Suppressor macrophage (primary cell): ENCODE data around the gene SLC7A5.

Experiments
- DNase-seq, 4 experiments: peaks; one replicate each; pipeline ENCODE4 v3.0.0-alpha.2; 2020 to 2022

Gene SLC7A5

DNA sequence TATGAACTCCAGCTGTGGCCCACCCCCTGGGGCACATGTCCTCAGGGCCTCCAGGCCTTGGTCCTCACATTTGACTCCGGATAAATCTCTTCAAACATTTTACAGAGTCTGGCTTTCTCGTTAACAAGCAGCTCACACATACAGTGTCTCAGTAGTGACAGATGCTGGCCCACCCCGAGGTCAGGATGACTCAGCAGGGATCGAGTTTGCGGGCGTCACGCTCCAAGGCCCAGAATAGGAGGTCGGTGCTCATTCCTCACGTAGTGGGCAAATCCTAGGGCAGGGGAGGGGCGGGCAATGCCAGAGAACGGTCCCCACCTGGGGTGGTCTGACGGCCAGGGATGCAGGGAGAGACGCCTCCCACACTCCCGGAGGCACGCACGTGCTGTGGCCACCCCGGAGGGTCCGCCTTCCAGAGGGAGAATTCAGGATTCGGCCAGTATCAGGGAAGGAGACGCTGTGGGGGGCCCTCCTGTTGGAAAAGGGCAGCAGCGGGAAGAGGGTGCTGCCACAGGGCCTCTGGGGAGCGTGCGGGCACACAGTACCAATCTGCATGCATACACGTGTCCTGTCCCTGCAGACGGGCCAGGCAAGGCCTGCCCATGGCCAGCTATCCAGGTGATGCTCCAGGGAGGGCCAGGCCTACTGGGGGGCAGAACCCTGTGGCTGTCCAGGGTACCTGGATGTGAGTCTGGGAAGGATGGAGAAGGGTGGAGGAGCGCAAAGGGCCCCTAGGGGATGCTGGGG is 8.6 kb downstream of the SLC7A5 start:
- DNase-seq, result no peak

DNA sequence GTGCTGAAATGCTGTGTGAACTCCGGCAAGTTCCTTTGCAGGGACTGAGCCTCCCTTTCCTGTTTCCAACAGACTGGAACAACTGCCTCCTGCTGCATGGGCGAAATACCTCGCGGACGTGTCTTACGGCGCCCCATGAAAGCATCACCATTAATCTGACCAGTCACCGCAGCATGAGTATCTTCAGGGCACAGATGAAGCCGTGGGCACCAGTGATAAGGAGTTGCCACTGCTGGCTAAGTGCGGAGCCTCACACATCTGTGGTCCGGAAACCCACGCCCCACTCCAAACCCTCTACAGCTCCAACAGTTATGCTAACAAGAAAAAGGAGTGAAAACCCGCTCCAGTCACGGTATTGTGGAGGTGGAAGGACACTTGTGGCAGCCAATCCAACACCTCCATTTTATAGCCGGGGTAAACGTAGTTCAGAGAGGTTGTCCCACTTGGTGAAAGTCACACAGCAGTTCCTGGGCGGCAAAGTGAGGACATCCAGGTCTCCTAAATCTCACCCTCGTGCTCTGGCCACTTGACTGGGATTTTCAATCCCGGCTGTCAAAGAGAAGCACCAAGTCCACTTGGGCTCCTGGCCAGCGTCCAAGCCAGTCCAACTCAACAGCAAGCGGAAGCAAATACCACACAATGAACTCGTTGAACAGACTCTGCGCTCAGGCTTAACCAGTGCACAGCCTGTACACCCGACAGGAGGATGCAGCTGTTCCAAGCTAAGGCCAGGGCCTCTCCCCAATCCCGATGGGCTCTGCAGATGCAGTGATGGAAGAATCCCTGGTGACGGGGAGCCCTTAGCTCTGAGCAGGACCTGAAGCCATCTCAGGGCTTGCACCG is 10.9 kb downstream of the SLC7A5 start:
- DNase-seq, result peak in 1 of 4 experiments; percentile 27

DNA sequence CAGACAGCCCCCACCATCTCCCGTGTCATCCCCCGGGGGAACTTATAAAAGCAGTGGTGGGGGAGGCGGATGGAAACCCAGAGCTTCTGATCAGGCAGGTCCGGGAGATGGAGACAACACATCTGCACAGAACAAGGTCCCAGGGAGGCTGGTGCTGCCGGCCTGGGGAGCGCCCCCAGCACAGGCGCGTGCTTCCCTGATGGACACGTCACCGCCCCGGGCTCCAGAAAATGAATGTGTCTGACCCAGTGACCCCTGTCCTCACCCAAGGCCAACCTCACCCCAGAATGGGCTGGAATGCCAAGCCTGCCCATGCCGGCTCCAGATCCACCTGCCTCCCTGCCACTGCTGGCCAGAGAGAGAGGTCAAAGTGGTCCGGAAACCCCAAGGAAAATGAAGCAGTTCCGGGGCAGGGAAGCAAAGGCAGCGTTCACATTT is 12.5 kb downstream of the SLC7A5 start:
- no peak for DNase-seq

DNA sequence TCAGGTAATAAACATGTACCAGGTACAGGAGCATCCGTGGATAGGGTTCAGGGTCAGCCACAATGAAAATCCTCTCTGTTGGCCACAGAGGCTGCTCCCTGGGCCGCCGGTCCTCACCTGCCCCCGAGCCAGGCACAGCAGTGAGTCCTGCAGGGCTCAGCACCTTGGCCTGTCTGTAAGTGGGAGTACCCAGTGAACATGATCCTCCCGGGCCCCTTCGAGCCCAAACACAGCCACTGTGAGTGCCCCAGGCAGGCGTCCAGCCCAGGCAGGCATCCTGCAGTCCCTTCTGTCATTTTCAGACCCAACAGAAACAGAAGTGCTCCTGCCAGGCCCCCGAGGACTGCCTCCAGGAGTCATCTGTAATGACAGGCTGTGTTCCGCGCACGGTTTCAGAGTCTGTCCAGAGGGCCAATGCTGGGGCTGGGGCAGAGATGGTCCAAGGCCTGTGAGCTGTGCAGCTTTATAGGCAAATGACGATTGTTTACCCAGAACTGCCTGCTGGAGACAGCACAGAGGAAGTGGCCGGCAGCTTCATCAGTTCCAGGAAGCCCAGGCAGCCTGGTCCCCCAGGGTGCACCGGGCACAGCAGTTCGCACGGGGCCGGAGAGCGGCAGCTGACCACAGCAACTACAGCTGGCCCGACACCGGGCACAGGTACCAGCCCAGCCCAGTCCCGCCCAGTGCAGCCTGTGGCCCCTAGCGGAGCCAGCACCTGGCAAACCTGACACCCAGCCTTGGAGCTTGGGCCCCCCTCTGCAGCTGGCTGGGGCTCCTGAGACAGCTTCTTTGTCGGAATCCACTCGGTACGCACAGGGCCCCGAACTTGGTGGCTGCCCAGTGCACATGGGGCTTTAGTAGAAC is 13.2 kb downstream of the SLC7A5 start:
- DNase-seq, result peak; percentile 60 to 82 (median 72)

DNA sequence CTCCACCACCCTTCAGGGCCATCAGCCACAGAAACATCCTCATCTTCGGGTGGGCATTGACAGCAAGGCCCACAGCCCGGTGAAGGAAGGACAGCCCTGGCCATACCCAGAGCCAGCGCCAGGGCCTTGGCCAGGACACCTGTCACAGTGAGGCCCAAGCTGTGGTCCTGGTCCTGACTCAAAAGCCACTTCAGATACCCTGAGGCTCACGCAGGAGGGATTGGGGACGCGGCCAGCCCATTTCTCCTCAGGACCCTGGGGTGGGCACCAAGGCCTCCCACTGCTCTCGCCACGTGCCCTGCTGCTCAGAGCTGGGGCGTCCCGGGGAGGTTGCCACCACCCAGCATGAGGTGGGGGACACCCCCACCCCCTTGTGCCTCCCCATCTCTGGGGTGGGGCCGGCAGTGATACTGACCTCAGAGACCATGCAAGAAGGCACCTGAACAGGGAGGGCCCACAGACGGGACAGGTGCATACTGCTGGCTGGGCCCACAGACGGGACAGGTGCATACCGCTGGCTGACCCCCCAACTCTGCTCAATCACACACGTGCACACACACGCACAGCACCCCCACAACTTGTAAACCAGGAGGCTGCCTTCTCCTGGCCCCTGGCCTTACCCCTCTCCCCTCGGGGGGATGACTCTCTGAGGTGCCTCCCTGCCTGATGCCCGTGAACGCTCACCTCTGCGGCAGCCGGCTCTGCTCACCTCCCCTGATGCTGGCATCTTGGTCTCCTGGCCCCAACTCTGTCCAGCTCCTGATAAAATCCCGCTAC is 14.2 kb downstream of the SLC7A5 start:
- no peak for DNase-seq

DNA sequence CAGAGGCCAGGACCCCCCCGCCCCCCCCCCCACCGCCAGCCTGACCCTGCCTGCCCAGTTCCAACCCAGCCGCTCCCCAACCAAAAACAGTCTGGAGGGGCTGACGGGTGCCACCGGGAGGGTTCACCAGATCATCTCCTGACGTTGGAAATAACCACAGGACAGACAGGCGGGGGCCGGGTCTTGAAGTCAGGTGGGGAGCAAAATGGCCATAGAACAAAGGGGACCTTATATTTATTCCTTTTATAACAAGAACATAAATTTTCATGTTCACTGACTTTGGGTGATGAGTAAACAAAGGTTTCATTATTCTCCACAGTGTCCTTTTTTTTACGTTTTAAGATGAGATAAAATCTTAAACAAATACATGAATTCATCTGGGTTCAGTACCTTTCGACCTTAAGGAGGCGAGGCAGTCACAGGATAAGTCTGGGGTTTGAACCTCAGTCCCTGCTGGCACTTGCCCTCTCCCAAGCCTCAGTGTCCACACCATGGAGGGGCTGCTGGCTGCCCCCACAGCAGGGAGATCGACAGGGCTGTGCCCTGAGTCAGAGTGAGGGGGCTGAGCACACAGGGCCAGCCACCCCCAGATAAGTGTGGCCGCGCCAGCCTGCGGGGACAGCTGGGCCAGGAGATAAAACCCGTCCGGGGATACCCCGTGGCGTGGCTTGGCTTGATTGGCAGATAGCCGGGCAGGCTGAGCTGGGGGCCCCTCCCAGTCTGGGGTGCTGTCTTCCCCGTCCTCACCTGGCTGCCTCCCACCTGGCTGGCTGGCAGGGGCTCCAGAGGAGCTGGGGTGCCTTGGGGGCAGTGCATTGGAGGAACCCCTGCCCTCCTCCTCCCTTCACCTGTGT is 15.0 kb downstream of the SLC7A5 start:
- DNase-seq, result no peak

DNA sequence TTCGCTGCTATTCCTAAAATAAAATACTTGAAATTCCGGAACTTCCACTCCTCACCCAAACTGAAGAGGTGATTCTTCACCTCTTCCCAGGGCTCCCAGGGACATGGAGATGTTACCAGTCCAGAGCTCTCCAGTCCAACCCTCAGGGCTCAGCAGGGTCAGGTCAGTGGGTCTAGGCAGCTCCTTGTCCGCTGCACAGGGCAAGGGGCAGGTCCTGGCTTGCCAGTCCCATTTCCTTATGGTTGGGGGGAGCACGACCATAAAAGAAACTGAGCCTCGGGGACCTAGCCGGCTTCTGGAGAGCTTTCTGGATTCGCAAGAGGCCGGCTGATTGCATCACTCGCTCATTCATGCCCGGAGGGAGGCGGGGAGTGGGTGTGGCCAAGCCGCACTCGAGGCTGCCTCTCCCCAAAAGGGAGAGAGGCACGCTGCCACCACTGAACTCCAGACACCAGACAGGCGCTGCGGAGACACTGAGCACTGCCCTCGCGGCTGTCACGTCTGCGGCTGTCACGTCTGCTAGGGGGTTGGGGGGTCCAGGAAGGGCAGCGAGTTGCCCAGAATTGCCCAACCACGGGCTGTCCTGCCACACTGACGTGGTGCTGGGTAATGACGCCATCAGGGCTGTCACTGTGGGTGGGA is 15.8 kb downstream of the SLC7A5 start:
- peak; percentile 93 to 96 (median 96) for DNase-seq

DNA sequence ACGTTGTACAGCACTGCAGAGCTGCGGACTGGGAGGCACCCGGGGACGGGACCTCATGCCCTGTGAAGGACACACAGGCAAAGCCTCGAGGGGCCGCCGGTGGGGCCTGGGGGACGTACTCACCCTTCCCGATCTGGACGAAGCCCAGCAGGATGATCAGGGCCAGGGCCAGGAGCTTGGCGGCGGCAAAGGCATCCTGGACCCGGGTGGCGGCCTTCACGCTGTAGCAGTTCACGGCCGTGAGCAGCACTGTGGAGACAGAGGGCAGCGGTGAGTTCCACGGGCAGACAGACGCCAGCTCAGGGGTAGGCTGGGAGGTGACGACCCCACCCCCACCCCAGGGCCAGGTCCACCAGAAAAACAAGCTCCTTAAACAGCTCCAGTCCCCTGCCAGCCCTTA is 17.7 kb downstream of the SLC7A5 start:
- no peak for DNase-seq

DNA sequence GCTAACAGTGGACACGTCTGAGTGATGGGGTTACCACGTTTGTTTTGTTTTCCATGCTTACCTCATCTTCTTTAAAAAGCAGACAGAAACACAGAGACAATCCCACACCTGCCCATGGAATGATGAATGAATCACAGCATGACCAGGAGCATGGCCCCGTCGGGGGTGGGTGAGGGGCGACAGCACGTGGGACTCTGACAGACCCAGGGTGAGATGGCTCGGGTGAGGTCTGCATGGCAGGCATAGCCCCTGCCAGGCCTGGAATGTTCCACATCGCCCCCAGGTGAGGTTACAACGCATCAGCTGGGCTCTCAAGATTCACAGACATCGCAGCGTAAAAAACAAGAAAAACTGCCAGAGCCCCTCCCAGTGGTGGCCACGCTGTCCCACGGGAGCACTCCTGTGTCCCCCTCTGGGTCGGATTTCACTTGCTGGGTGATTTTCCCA is 18.1 kb downstream of the SLC7A5 start:
- no peak for DNase-seq

DNA sequence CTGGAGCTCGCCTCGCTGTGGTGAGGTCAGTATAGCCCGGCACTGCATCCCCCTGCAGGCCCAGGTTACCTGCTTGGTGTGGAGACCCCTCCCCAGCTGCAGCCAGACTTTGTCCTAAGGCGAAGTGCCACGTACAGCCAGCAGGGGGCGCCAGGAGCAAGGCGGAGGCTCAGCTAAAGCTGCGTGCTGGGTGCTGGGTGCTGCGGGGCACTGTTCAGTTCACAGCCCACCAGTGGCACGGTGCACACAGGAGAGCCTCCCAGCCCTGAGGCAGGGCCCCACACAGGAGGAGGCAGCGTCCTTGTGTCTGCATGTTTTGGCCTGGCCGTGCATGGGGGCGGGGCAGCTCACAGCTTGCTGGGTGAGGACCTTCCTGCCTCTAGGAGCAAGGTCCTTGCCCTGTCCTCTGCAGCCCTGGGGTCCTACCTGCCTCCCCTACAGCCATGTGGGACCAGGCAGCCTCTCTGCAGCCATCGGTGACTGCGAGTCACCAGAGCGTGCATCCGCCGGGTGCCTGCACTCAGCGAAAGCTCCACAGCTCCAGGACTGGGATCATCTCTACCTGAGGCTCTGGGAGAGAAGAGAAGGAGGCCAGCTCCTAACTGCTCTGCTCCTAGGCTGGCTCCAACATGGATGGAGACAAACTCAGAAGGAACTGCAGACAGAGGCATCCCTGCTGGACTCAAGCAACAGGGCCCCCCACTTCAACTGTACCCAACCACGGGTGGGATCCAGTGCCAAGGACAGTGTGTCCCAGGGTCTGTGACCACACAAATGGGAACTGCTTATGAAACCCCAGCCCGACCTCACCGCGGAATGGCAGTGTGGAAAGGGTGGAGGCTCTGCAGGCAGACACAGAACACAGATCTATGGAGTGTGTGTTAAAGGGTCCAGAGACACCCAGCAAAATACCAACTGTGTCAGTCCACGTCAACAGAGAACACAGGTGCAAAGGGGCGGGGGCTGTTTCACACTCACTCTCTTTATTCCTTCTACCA is 19.0 kb downstream of the SLC7A5 start:
- DNase-seq, result peak; percentile 59 to 84 (median 76)

DNA sequence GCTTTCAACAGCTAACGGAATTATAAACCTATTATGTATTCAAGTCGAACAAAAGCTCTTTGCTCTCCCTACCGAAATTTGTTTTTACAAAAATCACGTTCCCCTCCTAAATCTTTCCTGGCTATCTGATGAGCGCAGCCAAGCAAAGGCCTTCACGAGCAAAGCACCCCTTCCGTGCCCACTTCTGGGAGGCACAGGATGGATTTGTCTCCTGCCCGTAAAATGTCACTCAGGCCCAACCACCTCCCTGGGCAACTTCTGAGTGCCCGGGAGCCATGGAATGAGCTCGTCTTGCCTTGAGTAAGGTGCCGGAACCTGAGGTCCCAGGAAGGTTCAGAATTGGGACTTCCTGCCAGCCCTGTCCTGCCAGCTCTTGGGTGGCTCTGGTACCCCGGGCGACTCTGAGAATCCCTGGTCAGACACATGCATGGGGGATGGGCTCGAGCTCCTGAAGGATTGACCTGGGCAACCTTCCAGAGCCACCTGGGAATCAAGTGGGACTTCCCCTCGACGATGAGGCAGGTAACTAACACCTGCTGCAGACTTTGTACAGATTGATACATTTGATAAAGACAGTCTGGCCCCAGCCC is 19.8 kb downstream of the SLC7A5 start:
- DNase-seq, result no peak

DNA sequence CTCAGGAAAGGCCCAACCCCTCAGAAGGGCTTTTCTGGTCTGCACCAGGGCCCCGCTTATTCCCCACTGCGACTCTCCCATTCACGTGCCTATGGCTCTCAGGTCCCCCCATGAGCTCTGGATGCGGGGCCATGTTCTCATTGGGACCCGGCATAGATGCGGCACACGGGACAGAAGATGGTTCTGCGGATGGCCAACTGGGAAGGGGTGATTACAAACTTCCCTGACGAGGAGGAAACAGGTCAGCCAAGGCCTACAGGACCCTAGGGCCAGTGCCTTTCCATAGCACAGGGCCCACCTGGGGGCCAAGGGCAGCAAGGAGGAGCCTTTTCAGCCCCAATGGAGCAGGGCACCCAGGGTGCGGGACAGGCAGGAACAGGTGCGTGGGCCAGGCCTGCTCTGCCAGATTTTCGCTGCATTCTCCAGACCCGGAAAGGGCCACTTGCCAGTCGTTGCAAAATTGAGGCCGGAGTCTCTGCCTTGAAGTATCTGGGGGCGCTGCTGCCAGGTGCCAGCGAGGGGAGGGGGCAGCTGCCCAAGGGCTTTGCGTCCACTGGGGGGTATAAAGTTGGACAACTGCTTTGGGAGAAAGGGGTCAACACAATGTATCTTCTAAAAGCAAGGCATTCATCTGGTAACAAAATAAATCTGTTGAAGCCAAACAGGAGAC is 20.5 kb downstream of the SLC7A5 start:
- DNase-seq, result no peak

DNA sequence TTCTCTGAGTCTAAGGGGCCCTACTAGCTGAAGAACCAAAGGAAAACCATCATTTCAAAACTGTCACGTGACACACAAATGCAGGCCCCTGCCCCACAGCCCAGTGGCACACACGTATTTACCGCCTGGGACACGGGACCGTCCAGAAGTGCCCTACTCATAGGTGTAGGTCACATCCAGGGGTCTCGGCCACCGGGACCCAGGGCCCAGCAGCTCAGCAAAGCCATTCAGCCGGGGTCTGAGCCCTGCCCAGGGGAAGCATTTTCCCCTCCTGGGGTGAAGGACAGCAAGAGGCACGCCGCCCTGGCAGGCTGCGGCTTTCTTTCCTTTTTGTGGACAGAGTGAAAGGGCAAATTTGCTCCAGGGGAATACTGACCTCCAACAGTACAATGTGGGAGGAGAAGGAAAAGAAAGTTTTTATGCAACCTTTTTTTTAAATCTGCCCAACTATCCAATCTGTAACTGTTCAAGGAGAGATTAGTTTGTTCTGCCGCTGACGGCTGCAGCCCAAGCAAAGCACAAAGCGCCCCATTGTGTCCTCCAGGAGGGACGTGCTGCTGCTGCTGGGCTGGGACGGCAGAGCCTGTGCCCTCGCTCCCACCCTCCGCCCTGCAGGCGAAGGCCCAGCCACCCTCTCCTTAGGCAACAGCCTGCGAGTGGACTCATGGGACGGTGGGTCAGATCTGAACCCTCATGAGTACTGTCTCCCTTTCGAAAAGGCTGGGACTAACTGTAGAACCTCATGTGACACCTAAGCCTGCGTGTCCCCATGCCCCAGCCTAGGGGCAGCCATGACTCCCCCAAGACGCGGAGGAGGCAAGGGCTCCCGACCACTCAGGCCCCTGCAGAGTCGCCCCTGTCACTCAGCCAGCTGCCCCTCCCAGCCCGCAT is 21.3 kb downstream of the SLC7A5 start:
- no peak for DNase-seq

DNA sequence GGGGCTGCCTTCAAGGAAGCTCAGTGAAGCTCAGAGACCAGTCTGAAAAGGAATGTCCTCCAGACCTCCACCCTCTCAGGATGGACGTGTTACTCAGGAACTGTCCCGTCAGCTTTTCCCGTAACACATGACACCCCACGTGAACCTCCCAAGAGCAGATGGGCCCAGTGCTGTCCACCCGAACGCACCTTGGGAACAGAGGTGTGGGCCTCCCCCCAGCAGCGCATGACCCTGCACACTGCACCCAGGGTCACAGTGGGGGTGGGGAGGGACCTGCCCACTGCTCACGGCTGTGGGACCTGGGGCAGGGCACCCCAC is 21.9 kb downstream of the SLC7A5 start:
- DNase-seq, result no peak

DNA sequence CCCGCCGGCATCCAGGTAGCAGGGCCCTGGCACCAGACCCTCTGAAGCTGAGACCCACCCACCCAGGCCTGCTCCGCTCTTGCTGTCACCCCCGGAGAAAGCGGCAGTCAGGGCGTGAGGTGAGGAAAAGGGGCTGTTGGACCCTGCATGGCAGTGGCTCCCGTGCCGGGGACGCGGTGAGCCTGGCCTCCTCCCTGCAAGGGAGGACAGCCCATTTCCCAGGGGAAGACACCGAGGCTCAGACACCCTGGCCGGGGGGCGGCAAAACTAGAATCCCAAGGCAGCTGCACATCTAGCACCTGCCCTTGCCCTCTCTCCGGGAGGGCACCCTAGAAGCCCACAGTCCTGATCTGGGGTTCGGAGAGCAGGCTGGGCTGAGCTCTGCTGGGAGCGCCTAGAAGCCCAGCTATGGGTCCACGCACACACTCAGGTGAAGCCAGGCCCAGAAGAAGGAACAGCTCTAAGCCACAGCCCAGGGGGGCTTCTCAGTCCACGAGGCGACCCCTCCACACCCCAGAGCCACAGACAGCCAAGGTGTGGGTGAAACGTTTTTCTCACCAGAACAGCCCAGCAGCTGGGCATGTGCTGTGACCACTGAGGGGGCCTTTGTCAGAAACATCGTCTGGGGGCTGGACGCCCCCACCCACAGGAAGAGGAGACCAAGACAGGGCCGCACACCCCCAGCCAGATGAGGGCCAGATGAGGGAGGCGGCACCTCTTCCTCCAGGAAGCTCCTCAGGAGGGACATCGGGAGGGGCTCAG is 22.4 kb downstream of the SLC7A5 start:
- DNase-seq, result no peak

DNA sequence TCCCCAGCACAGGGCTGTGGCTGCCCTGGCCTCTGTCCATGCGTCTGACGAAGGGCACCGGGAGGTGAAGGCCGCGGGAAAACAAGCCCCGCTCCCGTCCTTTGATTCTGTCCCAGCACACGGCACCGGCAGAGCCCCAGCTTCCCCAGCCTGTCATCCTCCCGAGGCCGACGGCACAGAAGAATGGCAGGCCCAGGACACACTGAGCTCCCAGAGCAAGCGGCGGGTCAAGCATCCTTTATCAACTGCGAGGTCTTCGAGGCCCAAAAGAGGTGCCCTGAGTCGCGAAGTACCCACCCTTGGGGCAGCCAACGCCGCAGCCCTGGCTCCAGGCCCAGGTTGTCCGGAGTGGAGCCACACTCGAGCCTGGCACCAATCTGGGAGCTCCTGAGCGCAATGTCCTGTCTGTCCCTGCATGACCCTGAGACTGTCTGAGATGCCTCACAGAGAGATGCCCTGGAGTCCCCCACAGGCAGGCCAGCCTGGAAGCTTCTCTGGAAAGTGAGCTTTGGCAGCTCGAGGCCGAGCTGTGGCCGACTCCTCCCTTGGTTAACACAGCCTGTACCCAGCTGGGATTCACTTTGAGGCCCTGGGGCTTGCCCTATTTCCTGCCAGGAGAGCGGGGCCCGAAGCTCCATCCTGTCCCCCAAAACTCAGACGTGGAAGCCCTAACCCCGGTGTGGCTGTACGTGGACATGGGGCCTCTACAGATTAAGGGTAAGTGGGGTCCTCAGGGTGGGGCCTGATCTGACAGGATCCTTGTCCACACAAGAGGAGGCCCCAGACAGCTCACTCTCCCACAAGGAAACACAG is 23.3 kb downstream of the SLC7A5 start:
- no peak for DNase-seq
